SK-N-SH (cell line): ENCODE data around the gene SLX4IP. TPM values are rescaled to one million over a fixed set of nuclear protein-coding genes. Genes with fewer than 3 reads are reported as not detected.
A peak's percentile ranks its signal among the peaks of the same experiment; 100 is the strongest.

Experiments
- CTCF ChIA-PET: fragments of 300-600, 350-600 bp; formaldehyde crosslinking; extraction: SDS; loops from one replicate; lab custom pipeline; 2021; lab: Yijun Ruan, JAX
- POLR2A ChIA-PET: fragments of 350-600 bp; sonication (Branson Sonifier 250); formaldehyde crosslinking; extraction: SDS; loops from one replicate; lab custom pipeline; 2020; ENCODE audit warnings: antibody characterized with exemption, inconsistent platforms; lab: Yijun Ruan, JAX
- DNase-seq: peaks from one replicate; pipeline ENCODE4 v3.0.0; 2012
- H2AFZ ChIP-seq: fragments of 200-600 bp; sonication (generic); 2 replicates; pipeline ENCODE4 v1.8.1; 2016; ENCODE audit warnings: antibody characterized with exemption, mild to moderate bottlenecking, low read depth
- H3F3A ChIP-seq: fragments of 200-600 bp; sonication (generic); replicated peaks from 2 replicates; pipeline ENCODE3; 2016; ENCODE audit warnings: antibody characterized with exemption, mild to moderate bottlenecking; ENCODE audit not compliant: insufficient read depth
- H3K27ac ChIP-seq, 2 experiments: fragments of 200-500 bp in 1 of 2; fragments of 200-600 bp in 1 of 2; sonication (Bioruptor generic) in 1 of 2; sonication (generic), shearing (Covaris generic) in 1 of 2; 2 replicates each; pipeline versions ENCODE4 v1.5.1 to v1.6.1; 2014 to 2016; ENCODE audit warnings: low read depth in 2 of 2, inconsistent platforms in 1 of 2, low read length in 1 of 2, mild to moderate bottlenecking in 1 of 2, mixed read lengths in 1 of 2
- H3K27me3 ChIP-seq: fragments of 200-600 bp; sonication (generic), shearing (Covaris generic); 2 replicates; pipeline ENCODE4 v1.6.1; 2016; ENCODE audit warnings: mixed run types; ENCODE audit not compliant: insufficient read depth
- H3K36me3 ChIP-seq, 2 experiments: fragments of 200-500 bp in 1 of 2; fragments of 200-600 bp in 1 of 2; sonication (Bioruptor generic) in 1 of 2; sonication (generic) in 1 of 2; replicated peaks in 1 of 2; 2 replicates each; pipeline versions ENCODE3 to v1.5.1; 2014 to 2016; ENCODE audit warnings: low read length in 1 of 2, mild to moderate bottlenecking in 1 of 2; ENCODE audit not compliant: insufficient read depth in 2 of 2, control insufficient read depth in 1 of 2
- H3K4me1 ChIP-seq, 2 experiments: fragments of 200-500 bp in 1 of 2; fragments of 200-600 bp in 1 of 2; sonication (Bioruptor generic) in 1 of 2; sonication (generic), shearing (Covaris generic) in 1 of 2; 2 replicates each; pipeline versions ENCODE4 v1.5.1 to v1.6.1; 2014 to 2016; ENCODE audit warnings: low read depth in 1 of 2, low read length in 1 of 2, mixed run types in 1 of 2; ENCODE audit not compliant: insufficient read depth in 2 of 2, control insufficient read depth in 1 of 2
- H3K4me2 ChIP-seq: fragments of 200-600 bp; sonication (generic), shearing (Covaris generic); 2 replicates; pipeline ENCODE4 v1.6.1; 2017; ENCODE audit warnings: mixed run types
- H3K4me3 ChIP-seq, 2 experiments: fragments of 200-500 bp in 1 of 2; fragments of 200-600 bp in 1 of 2; sonication (Bioruptor generic) in 1 of 2; sonication (generic), shearing (Covaris generic) in 1 of 2; 2 replicates each; pipeline versions ENCODE4 v1.5.1 to v1.8.1; 2014 to 2016; ENCODE audit warnings: low read depth in 2 of 2, inconsistent platforms in 1 of 2, low read length in 1 of 2, mild to moderate bottlenecking in 1 of 2, mixed read lengths in 1 of 2, moderate library complexity in 1 of 2
- H3K79me2 ChIP-seq: fragments of 200-600 bp; sonication (generic); 2 replicates; pipeline ENCODE4 v1.8.1; 2017; ENCODE audit warnings: mild to moderate bottlenecking; ENCODE audit not compliant: insufficient read depth
- H3K9ac ChIP-seq: fragments of 200-600 bp; sonication (generic); 2 replicates; pipeline ENCODE4 v1.6.1; 2017; ENCODE audit warnings: mixed run types
- H3K9me2 ChIP-seq: fragments of 200-600 bp; sonication (generic); 2 replicates; pipeline ENCODE4 v1.6.1; 2017; ENCODE audit warnings: mixed run types
- H3K9me3 ChIP-seq: fragments of 200-600 bp; sonication (generic); 2 replicates; pipeline ENCODE4 v1.6.1; 2017; ENCODE audit warnings: mixed run types, mild to moderate bottlenecking, moderate library complexity
- H4K20me1 ChIP-seq: fragments of 200-600 bp; sonication (generic); 2 replicates; pipeline ENCODE4 v1.6.1; 2017; ENCODE audit warnings: mild to moderate bottlenecking, mixed run types; ENCODE audit not compliant: insufficient read depth
- CHD2 ChIP-seq: fragments of 150-350 bp; IDR thresholded peaks from 2 replicates; pipeline ENCODE4 v1.6.1; 2018; ENCODE audit warnings: low read length; ENCODE audit not compliant: partially characterized antibody
- FOSL2 ChIP-seq: IDR thresholded peaks from 2 replicates; pipeline ENCODE4 v1.4.0; 2012; ENCODE audit warnings: low read depth, mild to moderate bottlenecking, moderate library complexity, borderline replicate concordance
- FOXJ3 ChIP-seq: sonication (generic); formaldehyde crosslinking; IDR thresholded peaks from 2 replicates; pipeline ENCODE4 v1.5.1; 2020; ENCODE audit warnings: mild to moderate bottlenecking, missing genetic modification reagents
- GABPA ChIP-seq: IDR thresholded peaks from 2 replicates; pipeline ENCODE4 v1.4.0; 2012; ENCODE audit warnings: low read depth, mild to moderate bottlenecking
- NFIC ChIP-seq: IDR thresholded peaks from 2 replicates; pipeline ENCODE4 v1.4.0; 2012; ENCODE audit warnings: borderline replicate concordance
- NRF1 ChIP-seq: IDR thresholded peaks from 2 replicates; pipeline ENCODE4 v1.6.1; 2012; ENCODE audit warnings: low read depth, mild to moderate bottlenecking, low read length
- REST ChIP-seq: IDR thresholded peaks from 2 replicates; pipeline ENCODE4 v1.6.1; 2012; ENCODE audit warnings: mild to moderate bottlenecking, low read depth, low read length, moderate library complexity
- TCF12 ChIP-seq: IDR thresholded peaks from 2 replicates; pipeline ENCODE4 v1.4.0; 2012
- USF1 ChIP-seq: IDR thresholded peaks from 2 replicates; pipeline ENCODE4 v1.4.0; 2012; ENCODE audit warnings: low read depth, borderline replicate concordance
- YY1 ChIP-seq: IDR thresholded peaks from 2 replicates; pipeline ENCODE4 v1.4.0; 2012; ENCODE audit warnings: low read depth, mild to moderate bottlenecking
- WGBS: methylation state at CpG from one replicate; pipeline ENCODE4 v1.1.6; 2017; ENCODE audit warnings: low lambda C conversion rate; 5-methylcytosine and 5-hydroxymethylcytosine counted together
- polyA plus RNA-seq, 3 experiments: library from polyadenylated mRNA; depleted of rRNA; stranded (reverse); fragments of >200 nt; gene quantifications; 2 replicates each; pipeline ENCODE4 v1.2.3, GENCODE V29; 2012
- TF ChIP-seq, protein P1 (sequence below): fragments of 200-600 bp; sonication (generic); IDR thresholded peaks from 2 replicates; pipeline ENCODE4 v1.6.1; 2017; ENCODE audit warnings: antibody characterized with exemption, mild to moderate bottlenecking, moderate library complexity

Gene SLX4IP
- polyA plus RNA-seq, 1 of the 3 experiments (the other 2 are of a cell fraction), result 1.3 TPM

DNA sequence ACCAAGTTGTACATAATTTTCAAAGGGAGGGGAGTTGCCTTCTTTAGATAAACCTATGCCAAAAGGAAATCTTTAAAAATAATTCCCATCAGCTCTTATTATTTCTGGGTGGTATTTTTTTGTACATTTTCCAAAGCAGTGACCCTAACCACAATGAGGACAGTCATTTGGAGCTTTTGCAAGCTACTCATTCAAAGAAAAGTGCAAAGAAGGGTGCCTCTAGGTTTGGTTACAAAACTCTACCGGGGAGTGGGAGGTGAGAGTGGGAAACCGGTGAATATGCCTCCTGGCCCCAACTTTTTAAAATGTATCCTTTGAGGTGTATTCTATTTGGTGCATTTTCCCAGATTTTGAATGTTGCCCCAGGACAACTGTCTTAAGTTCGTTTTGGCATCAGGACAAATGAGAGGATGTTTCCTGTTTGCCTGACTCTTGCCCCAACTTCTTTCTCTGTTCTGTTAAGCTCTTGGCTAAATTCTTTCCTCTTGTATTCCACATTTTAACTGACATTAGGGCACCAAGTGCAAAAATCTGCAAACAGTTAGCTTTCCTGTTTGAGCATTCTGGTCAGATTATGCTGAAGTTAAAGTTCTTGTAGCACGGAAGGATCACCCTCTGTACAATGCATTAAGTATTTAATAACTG is 78.9 kb downstream of the SLX4IP start:
- ChIA-PET POLR2A (no interaction called here), CTCF (interaction anchor here (1.2 kb wide), 1 partner anchor 536 kb away, joined by 3 read pairs; no protein-coding TSS in a partner anchor)
- Histone ChIP-seq H3K4me2 (no peak overlapping the region), H3K4me1 (peaks cover 13 to 38% of the 10 kb centered on the region in 2 experiments), H3F3A (peaks cover 37% of the 10 kb centered on the region), H3K9me2 (no peaks in the 10 kb centered on the region), H3K27me3 (no peaks in the 10 kb centered on the region), H4K20me1 (no peaks in the 10 kb centered on the region), H3K79me2 (peaks cover 5% of the 10 kb centered on the region; the same call in 1 of the 2 replicates), H2AFZ (no peak overlapping the region), H3K4me3 (no peak overlapping the region), H3K27ac (peak overlapping the region; percentile 66 to 83; a peak in 3 of 4 replicates), H3K36me3 (no peaks in the 10 kb centered on the region), H3K9me3 (no peaks in the 10 kb centered on the region), H3K9ac (no peak overlapping the region)
- no peak for TF ChIP-seq NRF1
- peak; percentile 26; the same call in 1 of the 2 replicates for TF ChIP-seq TCF12
- WGBS, result 72% methylated on average over 4 of the region's 4 CpGs
- no peak for DNase-seq

DNA sequence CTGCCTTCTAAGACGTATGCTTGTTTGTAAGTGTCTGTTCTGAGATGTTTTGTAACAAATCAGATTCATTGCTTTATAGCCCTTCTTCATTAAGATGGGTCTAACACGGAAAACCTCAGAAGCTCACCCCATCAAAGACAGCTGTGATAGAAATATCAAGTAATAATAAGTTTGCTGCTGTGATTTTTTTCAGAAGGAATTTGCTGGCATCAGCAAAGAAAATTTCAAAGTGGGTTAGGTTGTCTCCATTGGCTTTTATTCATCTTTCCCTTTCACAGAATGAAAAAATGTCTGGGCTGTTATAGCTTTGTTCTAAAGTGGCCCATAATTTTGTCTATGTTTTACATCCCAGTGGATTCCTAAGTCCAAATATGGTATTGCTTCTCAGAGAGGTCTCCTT is 81.4 kb downstream of the SLX4IP start:
- H2AFZ ChIP-seq, result no peak overlapping the region
- TF ChIP-seq NRF1 (no peak), USF1 (no peak), FOSL2 (no peak), NFIC (no peak), FOXJ3 (CRISPR knock-in tag) (no peak), YY1 (no peak), GABPA (no peak), CHD2 (no peak), REST (no peak), TCF12 (no peak)
- TF ChIP-seq, protein P1, sequence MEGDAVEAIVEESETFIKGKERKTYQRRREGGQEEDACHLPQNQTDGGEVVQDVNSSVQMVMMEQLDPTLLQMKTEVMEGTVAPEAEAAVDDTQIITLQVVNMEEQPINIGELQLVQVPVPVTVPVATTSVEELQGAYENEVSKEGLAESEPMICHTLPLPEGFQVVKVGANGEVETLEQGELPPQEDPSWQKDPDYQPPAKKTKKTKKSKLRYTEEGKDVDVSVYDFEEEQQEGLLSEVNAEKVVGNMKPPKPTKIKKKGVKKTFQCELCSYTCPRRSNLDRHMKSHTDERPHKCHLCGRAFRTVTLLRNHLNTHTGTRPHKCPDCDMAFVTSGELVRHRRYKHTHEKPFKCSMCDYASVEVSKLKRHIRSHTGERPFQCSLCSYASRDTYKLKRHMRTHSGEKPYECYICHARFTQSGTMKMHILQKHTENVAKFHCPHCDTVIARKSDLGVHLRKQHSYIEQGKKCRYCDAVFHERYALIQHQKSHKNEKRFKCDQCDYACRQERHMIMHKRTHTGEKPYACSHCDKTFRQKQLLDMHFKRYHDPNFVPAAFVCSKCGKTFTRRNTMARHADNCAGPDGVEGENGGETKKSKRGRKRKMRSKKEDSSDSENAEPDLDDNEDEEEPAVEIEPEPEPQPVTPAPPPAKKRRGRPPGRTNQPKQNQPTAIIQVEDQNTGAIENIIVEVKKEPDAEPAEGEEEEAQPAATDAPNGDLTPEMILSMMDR, result no peak
- H3K27ac ChIP-seq, result no peak overlapping the region
- DNase-seq, result no peak
- no peaks in the 10 kb centered on the region for H3K9me3 ChIP-seq
- no peaks in the 10 kb centered on the region for H3K9me2 ChIP-seq
- no peak overlapping the region for H3K4me2 ChIP-seq
- H3K36me3 ChIP-seq, result no peaks in the 10 kb centered on the region
- H3K9ac ChIP-seq, result no peak overlapping the region
- CTCF ChIA-PET, result interaction anchor here (1.2 kb wide), 1 partner anchor 15 kb away, joined by 3 read pairs; no protein-coding TSS in a partner anchor
- H3K79me2 ChIP-seq, result peaks cover 10% of the 10 kb centered on the region; the same call in 1 of the 2 replicates
- peaks cover 11 to 44% of the 10 kb centered on the region in 2 experiments for H3K4me1 ChIP-seq
- H3F3A ChIP-seq, result peaks cover 38% of the 10 kb centered on the region
- H3K4me3 ChIP-seq, result no peak overlapping the region
- WGBS, result 57% methylated on average over 2 of the region's 2 CpGs
- no peaks in the 10 kb centered on the region for H4K20me1 ChIP-seq
- H3K27me3 ChIP-seq, result no peaks in the 10 kb centered on the region
- POLR2A ChIA-PET, result no interaction called here
